ENCODE results near the gene ATP2A1. TPM values are rescaled to one million over a fixed set of nuclear protein-coding genes. Genes with fewer than 3 reads are reported as not detected.

Gene ATP2A1
- total RNA-seq, 2 donors from 2014 or later, result not detected

DNA sequence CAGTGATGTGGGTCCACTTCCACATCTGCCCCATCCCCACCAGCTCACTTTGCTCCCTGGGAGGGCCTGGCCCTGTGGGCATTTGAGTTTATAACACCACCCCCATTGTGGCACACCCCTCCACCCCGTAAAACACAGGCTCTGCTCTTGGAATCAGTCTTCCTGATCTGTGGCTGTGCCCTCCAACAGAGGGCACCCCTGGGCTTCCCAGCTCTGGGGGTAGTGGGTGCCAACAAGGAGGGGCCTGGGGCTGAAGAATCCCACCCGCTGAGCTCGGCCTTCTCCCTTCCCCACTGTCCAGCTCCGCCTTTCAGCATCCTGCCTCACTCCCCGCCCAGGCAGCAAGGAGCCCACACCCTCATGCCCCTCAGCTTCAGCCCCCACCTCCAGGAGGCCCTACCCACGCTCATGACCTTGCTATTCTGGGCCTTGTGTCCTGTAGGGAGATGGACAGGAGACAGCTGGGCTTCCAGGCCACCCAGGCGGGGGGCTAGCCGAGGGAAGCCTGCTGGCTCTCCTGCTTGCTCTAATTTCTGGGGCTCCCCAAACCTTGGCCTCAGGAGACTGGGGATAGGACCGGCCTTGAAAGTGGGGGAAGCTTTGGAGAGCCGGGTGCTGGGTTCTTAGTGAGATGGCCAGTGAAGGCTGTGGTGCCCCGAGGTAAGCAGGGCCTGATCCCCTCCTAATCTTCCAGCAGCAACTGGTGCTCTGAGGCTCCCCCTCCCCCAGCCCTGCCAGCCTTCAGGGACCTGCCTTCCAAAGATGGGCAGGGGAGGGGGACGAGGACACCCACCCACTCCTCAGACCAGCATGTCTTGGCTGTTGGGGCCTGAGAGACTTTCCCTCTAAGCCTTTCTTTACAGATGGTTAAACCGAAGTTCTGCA is 2.9 kb upstream of the ATP2A1 start:
- no peaks in the 10 kb centered on the region for H3K36me3 ChIP-seq (replicated peaks in 1 of 2; ENCODE audit: insufficient read depth in 1 of 2, low read depth in 2 of 2)
- TF ChIP-seq POLR2A (IDR thresholded peaks at IDR 0.05), result no peak
- TF ChIP-seq, protein P1, sequence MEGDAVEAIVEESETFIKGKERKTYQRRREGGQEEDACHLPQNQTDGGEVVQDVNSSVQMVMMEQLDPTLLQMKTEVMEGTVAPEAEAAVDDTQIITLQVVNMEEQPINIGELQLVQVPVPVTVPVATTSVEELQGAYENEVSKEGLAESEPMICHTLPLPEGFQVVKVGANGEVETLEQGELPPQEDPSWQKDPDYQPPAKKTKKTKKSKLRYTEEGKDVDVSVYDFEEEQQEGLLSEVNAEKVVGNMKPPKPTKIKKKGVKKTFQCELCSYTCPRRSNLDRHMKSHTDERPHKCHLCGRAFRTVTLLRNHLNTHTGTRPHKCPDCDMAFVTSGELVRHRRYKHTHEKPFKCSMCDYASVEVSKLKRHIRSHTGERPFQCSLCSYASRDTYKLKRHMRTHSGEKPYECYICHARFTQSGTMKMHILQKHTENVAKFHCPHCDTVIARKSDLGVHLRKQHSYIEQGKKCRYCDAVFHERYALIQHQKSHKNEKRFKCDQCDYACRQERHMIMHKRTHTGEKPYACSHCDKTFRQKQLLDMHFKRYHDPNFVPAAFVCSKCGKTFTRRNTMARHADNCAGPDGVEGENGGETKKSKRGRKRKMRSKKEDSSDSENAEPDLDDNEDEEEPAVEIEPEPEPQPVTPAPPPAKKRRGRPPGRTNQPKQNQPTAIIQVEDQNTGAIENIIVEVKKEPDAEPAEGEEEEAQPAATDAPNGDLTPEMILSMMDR (IDR thresholded peaks at IDR 0.05), result no peak
- no peak for DNase-seq
- peaks cover 11% of the 10 kb centered on the region for H3K4me1 ChIP-seq
- intact Hi-C loops (cut with DNase I), result loop anchor here (10.0 kb wide), 1 partner anchor 59 kb away; the partner anchor contains the start of gene CD19
- H3K9me3 ChIP-seq, result no peaks in the 10 kb centered on the region
- WGBS, 2 donors, result 58 to 61% methylated on average over 9 to 13 of the region's 13 CpGs
- H3K27ac ChIP-seq, result no peak overlapping the region
- no peak overlapping the region for H3K4me3 ChIP-seq
- no peak for ATAC-seq
- H3K27me3 ChIP-seq, result no peaks in the 10 kb centered on the region

DNA sequence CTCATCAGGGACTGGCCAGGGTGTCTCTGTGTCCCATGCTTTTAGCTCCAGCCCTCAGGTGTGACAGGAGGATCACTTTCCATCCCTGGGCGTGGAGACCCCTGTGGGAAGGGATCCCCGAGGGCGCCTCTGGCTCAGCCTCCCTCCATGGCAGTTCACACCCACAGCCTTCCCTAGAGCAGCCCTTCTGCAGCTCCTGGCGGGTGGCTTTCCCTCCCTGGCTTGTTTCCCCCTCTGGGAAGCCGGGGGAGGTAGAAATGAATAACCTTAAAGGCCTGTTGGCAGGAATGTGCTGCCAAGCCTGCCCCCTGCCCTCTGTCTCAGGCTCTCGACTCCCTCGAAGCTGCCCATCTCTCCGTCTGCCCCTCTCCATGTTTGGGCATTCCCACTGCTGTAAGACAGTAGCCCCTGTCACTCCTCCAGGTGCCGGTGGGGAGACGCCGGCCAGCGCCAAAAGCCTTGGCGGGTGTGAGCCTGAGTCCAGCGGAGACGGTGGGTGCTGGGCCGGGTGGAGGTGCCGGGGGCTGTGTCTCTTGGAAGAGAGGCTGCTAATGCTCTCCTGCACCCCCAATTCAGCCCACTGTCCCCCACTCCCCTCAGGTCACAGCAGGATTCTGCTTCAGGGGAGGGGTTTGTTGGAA is 2.1 kb upstream of the ATP2A1 start:
- no peak for TF ChIP-seq POLR2A (IDR thresholded peaks at IDR 0.05)
- TF ChIP-seq, protein P1 (IDR thresholded peaks at IDR 0.05), result no peak
- H3K4me1 ChIP-seq, result peaks cover 13% of the 10 kb centered on the region
- no peak overlapping the region for H3K27ac ChIP-seq
- H3K27me3 ChIP-seq, result no peaks in the 10 kb centered on the region
- intact Hi-C loops (cut with DNase I), result loop anchor here (10.0 kb wide), 1 partner anchor 59 kb away; the partner anchor contains the start of gene CD19
- ATAC-seq, result no peak
- no peaks in the 10 kb centered on the region for H3K9me3 ChIP-seq
- DNase-seq, result no peak
- H3K36me3 ChIP-seq (replicated peaks in 1 of 2; ENCODE audit: insufficient read depth in 1 of 2, low read depth in 2 of 2), result no peaks in the 10 kb centered on the region
- WGBS, 2 donors, result 58 to 60% methylated on average over 6 to 17 of the region's 17 CpGs
- H3K4me3 ChIP-seq, result no peak overlapping the region

DNA sequence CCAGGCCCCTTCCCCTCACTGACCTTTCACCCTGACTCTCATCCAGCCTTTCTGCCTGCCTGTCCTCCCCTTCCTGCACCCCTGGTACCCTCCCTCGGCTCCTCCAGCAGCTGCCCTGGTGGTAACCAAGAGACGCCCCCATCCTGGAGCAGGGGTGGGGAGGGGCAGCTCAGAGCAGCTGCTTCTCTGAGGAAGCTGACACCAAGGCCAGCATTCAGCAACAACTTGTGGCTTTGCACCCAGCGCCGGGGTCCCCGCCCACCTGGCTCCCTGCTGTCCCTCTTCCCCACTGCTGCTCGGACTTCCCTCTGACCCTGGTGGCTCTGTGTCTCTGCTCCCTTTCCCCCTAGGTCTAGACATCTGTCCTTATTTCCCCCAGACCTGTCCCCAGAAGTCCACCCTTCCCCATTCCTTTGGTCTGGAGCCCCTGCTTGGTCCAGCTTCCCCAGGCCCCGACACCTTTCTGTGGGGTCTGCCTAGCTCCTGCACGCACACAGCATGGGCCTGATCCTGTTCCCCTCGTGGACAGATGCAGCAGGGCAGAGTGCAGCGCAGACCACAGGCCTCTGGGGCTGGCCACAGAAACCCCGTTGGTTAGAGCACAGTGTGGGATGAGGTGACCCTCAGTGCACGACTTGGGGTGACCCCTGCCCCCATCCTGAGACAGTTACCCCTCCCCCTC is 1.2 kb upstream of the ATP2A1 start:
- no peaks in the 10 kb centered on the region for H3K9me3 ChIP-seq
- H3K27ac ChIP-seq, result no peak overlapping the region
- DNase-seq (no peak), ATAC-seq (no peak)
- no peak for TF ChIP-seq POLR2A (IDR thresholded peaks at IDR 0.05)
- TF ChIP-seq, protein P1 (IDR thresholded peaks at IDR 0.05), result no peak
- 51 to 60% methylated on average over 12 of the region's 12 CpGs for WGBS, 2 donors
- H3K4me1 ChIP-seq, result peaks cover 13% of the 10 kb centered on the region
- no peak overlapping the region for H3K4me3 ChIP-seq
- intact Hi-C loops (cut with DNase I), result loop anchor here (10.0 kb wide), 1 partner anchor 58 kb away; the partner anchor contains the start of gene CD19
- no peaks in the 10 kb centered on the region for H3K36me3 ChIP-seq (replicated peaks in 1 of 2; ENCODE audit: insufficient read depth in 1 of 2, low read depth in 2 of 2)
- no peaks in the 10 kb centered on the region for H3K27me3 ChIP-seq

DNA sequence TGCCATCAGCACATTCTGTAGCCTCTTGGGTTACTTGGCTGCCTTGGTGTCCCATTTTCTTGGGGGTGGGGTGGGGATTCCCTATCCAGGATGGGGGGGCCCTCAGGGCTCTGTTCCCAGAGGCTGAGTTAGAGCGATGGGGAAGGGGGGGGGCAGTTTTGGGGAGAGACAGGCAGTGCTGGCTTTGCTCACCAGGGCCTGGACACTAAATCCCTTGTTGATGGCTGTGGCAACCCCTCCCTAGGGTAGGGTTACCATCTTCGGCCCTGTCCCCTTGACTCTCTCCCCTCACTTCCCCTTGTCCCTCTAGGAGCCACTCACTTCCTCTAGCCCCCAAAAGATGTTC is 660 bp upstream of the ATP2A1 start:
- Histone ChIP-seq H3K9me3 (no peaks in the 10 kb centered on the region), H3K27me3 (no peaks in the 10 kb centered on the region), H3K27ac (no peak overlapping the region), H3K4me3 (no peak overlapping the region), H3K36me3 (replicated peaks in 1 of 2; ENCODE audit: insufficient read depth in 1 of 2, low read depth in 2 of 2) (no peaks in the 10 kb centered on the region), H3K4me1 (peaks cover 13% of the 10 kb centered on the region)
- intact Hi-C loops (cut with DNase I), result loop anchor here (10.0 kb wide), 1 partner anchor 57 kb away; the partner anchor contains the start of gene CD19
- whole genome bisulfite sequencing, 2 donors, result 55 to 61% methylated on average over 2 of the region's 2 CpGs
- no peak for ATAC-seq
- TF ChIP-seq POLR2A (IDR thresholded peaks at IDR 0.05), result no peak
- TF ChIP-seq, protein P1 (IDR thresholded peaks at IDR 0.05), result no peak
- DNase-seq, result no peak
